Inflammatory macrophage treated with lipopolysaccharide for 1 hour (primary cell): ENCODE data around the gene TRIM41.
A peak's percentile ranks its signal among the peaks of the same experiment; 100 is the strongest.
"Not testable (repeated sequence)": the region's sequence is repeated elsewhere in the genome, so short reads cannot be mapped to it uniquely, and the experiment has no call there.

Experiments used
- DNase-seq, 2 donors: peaks; one replicate each; pipeline ENCODE4 v3.0.0-alpha.2; 2020 to 2022

The TRIM41 gene

DNA sequence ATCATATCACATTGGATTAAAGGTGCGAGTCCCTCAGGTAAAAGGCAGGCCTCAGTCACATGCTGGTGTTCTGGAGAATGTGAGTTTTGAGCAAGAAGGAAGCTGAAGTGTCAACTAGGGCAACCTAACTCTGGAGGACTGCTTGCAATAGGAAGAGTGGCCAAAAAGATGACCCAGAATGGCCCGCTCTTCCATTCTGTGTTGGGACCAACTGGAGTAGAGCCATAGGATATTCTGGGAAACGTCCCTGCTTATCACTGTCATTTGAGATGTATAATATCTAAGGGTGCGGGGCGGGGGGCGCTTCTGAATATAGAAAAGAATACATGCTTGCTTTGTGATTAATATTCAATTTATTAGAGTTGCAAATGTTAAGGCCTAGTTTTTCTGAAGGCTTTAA lies 11.0 kb upstream of the TRIM41 start:
- no peak for DNase-seq

DNA sequence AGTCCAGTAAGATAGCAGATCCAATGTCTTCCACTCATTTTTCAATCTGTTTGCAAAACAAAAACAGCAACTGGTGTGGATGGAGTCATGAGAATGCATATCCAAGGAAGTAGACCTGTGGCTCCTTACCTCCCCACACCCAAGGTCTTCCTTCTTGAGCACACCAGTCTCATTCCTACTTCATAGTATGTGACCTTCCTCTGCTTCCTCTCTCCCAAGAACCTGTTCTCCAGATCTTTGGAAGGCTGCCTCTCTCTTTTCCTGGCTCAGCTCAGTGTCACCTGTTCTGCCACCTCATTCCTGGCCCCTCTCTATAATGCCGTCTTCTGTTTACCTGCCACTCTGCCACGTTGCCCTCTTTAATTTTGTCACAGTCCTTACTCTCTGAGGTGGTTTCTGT lies 10.1 kb upstream of the TRIM41 start:
- no peak for DNase-seq

DNA sequence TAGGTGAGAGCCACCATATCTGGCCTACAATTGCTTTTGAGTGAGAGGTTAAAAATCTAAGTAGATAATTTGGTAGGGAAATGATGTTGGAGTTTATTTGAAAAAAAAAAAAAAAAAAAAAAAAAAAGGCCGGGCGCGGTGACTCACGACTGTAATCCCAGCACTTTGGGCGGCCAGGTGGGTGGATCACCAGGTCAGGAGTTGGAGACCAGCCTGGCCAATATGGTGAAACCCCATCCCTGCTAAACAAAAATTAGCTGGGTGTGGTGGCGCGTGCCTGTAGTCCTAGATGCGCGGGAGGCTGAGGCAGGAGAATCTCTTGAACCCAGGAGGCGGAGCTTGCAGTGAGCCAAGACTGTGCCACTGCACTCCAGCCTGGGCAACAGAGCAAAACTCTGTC lies 8.8 kb upstream of the TRIM41 start:
- DNase-seq, result not testable (repeated sequence)

DNA sequence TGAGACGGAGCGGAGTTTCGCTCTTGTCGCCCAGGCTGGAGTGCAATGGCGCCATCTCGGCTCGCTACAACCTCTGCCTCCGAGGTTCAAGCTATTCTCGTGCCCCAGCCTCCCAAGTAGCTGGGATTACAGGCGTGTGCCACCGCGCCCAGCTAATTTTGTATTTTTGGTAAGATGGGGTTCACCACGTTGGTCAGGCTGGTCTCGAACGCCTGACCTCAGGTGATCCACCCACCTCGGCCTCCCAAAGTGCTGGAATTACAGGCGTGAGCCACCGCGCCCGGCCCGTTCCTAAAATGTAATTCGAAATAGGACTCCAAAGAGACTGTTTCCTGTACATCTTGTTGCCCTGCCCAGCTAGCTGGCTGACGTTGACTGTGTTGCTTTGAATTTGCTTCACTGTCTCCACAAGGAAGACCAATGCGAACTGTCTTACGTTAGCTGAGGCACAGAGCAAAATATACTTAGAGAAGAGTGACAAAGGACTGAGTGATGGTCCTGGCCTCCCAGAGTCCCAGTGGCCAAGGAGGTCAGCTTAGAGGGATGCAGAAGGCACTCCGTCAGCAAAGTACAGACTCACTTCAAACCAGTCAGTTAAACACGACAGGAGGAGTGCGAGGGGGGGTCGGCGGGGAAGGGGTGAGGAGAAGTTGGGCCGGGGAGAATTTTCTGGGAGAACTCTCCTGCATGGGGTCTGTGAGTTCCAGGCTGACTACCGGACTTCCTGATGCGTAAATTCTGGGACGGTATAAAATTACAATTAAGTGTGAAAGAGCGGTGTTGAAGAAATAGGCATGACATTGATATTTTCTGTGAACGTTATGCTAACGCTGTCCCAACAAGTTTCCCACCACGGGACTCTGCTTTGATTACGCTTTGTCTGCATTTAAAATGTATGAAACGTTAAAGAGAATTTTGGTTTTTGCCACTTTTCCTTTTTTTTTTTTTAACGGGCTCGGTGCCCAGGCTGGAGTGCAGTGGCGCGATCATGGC lies 6.8 kb upstream of the TRIM41 start:
- DNase-seq, result peak in 1 of 2 donors; percentile 18

DNA sequence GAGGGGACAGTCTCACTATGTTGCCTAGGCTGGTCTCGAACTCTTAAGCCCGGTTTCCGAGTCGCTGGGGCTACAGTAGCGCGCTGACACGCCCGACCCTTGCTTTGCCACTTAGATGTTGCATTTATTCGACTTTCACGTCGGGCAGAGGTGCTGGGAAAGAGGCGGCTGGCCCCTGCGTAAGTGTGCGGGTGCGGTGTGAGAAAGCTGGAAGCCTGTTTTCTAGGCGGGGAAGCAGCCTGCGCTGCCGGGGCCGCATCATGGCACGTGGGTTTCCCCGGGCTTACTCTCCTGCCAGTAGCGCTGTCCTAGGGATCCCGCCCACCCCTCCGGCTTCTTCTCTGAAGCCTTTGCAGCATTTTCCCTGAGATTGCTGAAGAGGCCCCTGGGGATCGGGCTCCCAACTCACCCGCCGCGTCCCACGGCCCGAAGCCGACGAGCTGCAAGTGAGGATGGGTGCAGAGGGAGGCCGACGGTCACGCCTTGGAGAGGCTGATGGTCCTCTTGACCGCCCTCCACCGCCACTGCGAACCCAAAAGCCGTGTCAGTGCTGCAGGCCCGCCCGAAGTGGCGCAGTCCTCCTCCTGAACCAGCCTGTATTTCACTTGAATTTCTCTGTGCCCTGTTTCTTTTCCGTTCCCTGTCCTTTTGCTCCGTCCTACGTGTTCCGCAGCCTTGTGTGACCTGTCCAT lies 5.8 kb upstream of the TRIM41 start:
- peak; percentile 35 to 37 for DNase-seq

DNA sequence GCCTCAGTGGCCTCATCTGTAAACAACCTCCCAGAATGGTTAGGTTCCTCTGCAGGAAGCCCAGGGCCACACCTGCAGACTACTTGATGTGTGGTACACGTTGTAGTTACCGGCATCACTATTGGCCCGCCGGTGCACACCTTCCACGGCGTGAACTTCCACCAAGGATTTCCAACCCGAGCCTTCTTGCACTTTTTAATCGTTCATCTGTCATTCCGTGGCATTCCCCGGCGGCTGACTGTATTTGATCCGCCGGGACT lies 5.3 kb upstream of the TRIM41 start:
- no peak for DNase-seq

DNA sequence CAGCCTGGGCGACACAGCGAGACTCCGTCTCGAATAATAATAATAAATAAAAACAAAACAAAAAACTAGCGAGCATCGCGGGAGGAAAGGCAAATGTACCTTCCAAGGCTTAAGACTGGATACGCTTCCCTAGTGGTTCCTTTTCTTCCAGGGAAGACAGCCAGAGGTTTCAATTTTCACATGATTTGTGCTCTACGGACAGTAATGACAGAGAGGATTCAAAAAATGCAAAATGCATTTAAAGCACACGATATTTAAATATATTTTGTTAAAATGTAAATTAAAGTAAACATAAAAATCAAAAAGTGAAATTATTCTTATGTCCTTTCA lies 4.3 kb upstream of the TRIM41 start:
- no peak for DNase-seq

DNA sequence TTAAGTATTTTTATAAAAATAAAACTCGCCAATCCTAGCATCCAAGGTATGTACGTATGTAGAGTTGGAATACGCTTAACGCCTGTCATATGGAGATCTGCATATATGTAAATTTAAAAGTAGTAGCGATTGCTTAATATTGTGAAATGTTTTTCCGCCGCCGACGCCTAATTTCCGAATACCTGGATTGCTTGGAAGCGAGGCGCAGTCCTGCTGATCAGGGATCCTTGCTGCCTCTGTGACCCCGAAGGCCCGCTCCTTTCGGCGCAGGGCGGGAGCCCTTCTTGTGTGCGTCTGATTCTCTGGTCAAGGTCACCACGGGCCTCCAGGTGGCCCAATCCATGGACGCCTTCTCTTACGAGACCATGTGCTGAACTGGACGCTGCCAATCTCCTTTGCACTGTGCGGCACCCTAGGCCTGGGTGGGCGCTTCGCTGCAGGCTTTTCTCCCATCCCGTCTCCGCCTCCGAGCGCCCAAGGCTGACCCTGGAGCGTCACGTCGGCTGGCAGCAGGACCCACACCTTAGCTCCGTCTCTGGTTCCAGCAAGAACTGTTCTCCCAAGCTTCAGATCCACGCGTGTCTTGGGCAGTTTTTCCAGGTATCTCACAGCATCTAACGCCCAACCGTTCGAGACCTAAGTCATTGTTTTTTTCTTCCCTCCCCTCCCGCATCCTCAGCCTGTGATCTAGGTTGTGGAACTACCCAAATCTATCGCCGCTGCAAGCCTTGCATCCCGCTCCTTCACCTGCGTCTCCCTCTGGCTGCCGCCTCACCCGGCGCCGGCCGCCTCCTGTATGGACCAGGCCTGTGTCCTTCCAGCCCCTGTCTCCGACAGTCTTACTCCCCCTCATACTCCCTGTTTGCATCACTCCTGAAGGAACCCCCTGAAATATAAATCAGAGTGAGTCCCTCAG lies 3.6 kb upstream of the TRIM41 start:
- no peak for DNase-seq

DNA sequence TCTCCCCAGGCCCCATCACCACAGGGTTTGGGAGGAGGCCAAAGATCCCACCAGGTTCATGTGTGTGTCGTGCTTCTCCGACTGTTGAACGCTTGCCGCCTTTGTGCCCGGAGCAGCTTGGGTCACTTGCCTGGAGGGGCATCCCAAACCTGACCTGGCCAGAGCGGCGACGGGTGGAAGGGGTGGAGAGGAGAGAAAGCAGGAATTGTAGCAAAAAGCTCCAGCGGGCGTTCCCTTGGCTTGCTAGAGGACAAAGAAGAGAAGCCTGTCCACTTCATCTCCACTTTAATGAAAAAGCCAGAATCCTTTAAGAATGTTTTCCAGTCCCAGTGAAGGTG lies 2.9 kb upstream of the TRIM41 start:
- DNase-seq, result no peak

DNA sequence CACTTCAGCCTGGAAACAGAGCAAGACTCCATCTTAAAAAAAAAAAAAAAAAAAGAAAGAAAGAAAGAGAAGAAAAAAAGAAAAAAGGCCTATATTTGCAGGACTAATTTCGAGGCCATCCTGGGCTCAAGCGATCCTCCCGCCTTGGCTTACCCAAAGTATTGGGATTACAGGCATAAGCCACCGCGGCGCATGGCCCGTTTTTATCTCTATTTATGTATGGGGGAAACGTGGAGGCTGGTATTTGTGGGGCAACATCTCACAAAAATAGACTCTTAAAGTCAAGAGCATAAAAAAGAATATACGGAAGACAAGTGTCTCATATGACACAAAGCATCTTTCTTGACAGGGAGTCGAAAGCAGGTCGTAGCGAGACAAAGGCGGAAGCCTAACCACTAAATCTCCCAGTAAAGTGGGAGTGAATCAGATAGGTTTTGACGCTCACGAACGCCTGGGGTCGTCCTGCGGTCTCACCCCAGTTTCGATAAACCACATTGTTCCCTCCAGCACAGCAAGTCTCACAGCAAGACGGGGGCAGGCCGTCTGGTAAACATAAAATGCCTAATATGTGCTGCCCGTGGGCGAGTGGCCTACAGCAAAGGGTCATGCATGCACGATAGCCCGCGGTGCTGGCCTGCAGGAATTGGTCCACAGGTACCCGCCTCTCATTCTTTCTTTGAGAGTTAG lies 1.8 kb upstream of the TRIM41 start:
- no peak for DNase-seq

DNA sequence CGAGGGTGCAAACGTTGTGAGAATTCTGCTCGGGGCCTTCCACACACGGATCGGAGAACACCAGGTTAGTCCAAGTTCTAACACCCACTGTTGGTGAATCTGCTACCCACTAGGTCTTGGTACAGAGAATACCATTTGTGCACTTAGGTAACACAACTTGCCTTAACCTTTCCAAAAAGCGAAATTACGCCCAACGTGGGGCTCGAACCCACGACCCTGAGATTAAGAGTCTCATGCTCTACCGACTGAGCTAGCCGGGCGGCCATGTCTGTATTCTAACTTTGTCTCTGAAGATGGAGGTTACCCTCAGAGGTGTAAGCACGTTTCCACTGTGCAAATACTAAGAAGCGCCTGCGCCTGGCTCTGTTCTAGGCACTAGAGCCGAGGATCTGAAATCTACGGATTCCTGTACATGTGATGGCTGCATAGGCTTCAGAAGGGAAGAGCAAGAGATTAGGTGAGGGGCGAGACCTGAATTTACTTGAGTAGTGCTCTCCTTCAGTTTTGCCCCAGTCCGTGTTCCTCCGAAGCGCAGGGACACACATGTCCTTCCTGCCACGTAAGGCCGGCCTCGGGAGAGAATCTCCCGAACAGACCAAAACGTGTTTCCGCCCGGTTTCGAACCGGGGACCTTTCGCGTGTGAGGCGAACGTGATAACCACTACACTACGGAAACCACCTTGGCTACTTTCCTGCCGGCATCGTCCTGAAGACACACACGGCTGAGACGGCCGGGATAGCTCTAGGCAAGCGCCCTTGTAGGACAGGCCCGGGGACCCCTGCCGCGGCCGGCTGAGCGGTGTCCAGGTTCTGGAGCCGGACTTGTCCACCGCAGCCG lies 1.1 kb upstream of the TRIM41 start:
- peak; percentile 83 to 97 for DNase-seq

DNA sequence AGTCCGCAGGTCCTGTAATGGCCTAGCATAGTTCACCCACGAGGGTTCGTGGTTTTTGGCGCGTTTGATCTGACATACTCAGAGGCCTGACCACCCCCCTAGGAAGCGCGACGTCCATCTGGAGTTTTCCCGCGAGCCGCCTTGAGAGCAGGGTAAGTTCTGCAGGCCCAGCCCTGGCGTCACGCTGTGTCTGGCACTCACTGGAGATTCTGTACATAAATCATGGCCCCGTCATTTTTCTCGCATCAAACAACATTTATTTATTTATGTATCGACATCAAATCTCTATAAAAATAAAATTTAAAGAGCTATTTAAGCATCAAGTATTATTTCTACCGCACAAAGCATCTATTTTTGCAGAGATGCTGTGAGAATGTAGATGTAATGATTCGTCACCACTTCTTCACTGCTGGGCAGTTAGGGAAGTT lies 437 bp upstream of the TRIM41 start:
- DNase-seq, result no peak

DNA sequence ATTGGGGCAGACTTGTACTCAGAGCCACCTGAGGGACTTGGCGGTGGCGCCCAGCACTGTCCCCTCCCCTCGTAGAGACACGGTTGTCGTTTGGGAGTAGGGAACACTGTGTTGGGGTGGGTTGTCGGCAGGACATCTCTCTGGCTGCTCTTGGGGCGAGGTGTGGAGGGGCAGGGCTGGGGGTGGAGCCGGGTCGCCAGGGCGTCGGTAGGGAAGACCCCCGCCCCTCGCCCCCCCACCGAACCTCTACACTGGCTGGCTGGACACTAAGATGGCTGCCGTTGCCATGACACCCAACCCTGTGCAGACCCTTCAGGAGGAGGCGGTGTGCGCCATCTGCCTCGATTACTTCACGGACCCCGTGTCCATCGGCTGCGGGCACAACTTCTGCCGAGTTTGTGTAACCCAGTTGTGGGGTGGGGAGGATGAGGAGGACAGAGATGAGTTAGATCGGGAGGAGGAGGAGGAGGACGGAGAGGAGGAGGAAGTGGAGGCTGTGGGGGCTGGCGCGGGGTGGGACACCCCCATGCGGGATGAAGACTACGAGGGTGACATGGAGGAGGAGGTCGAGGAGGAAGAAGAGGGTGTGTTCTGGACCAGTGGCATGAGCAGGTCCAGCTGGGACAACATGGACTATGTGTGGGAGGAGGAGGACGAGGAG lies 778 bp downstream of the TRIM41 start:
- DNase-seq, result peak; percentile 14 to 41

DNA sequence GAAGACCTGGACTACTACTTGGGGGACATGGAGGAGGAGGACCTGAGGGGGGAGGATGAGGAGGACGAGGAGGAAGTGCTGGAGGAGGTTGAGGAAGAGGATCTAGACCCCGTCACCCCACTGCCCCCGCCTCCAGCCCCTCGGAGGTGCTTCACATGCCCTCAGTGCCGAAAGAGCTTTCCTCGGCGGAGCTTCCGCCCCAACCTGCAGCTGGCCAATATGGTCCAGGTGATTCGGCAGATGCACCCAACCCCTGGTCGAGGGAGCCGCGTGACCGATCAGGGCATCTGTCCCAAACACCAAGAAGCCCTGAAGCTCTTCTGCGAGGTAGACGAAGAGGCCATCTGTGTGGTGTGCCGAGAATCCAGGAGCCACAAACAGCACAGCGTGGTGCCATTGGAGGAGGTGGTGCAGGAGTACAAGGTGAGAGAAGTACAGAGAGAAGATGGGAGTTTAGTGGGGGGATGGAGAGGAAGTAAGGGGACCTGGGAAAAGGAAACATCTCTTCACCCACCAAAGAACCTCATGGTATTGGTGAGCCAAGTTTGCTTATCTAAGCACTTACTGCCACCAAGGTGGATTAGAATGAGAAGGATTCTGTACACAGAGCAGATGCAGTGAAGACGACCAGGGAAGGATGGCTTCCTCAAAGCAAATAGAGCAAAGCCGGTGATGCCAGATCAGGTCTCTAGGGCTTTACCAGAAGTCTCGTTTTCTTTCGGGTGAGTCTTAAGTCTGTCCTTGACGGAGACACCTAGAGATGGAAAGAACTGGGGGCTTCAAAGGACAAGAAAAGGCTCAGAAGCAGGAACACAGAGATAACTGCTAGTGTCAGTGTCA lies 1.5 kb downstream of the TRIM41 start:
- DNase-seq, result no peak

DNA sequence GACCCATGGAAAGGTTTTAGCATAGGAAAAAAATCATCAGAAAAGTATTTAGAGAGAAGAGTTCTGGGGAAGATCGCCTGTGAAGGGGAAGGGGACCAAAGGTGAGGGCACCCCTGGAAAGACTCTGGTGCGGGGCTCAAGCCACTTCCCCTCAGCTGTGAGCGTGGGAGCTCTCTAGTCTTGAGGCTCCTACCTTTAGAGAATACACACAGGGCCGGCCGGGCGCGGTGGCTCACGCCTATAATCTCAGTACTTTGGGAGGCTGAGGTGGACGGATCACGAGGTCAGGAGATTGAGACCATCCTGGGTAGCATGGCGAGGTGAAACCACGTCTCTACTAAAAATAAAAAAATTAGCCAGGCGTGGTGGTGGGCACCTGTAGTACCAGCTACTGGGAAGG lies 6.9 kb downstream of the TRIM41 start:
- no peak for DNase-seq

DNA sequence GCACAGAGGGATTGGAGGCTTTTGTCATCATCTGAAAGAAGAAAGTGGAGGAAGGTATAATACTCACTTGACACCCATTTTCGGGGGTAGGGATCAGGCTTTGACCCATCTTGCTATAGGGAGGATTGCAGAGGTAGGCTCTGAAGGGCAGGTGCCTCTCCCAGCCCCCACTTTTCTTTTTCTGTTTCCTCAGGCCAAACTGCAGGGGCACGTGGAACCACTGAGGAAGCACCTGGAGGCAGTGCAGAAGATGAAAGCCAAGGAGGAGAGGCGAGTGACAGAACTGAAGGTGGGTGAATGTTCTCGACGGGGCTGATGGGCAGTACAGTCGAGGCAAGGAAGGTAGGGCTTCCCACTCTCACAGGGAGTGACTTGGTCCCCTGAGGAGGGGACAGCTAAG lies 7.5 kb downstream of the TRIM41 start:
- DNase-seq, result no peak

DNA sequence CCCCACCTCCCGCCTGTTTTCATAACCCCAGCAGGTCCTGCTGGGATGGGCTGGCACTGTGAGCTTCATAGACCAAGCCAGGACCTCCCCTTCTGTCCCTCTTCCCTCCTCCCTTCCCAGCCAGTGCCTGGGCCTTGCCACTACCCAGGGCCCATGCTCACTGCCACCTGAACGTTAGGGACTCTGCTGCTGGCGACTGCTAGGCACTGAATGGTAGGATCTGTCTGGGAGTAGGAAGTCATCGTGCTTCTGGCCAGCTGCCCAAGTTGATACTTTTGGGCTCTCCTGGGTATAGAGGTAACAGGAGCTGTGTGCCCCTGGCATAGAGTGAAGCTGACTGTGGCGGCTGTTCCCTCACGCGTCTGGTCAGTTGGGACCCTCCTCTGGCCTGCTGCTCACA lies 8.4 kb downstream of the TRIM41 start:
- DNase-seq, result no peak

DNA sequence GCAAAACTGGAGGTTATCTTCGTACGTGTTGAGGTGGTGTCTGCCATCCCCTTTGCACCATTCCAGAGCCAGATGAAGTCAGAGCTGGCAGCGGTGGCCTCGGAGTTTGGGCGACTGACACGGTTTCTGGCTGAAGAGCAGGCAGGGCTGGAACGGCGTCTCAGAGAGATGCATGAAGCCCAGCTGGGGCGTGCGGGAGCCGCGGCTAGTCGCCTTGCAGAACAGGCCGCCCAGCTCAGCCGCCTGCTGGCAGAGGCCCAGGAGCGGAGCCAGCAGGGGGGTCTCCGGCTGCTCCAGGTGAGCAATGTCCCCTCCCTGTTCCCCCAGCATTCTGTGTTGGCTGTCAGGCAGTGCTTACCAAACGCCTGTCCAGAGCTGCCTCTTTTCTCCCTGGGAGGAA lies 9.5 kb downstream of the TRIM41 start:
- no peak for DNase-seq

DNA sequence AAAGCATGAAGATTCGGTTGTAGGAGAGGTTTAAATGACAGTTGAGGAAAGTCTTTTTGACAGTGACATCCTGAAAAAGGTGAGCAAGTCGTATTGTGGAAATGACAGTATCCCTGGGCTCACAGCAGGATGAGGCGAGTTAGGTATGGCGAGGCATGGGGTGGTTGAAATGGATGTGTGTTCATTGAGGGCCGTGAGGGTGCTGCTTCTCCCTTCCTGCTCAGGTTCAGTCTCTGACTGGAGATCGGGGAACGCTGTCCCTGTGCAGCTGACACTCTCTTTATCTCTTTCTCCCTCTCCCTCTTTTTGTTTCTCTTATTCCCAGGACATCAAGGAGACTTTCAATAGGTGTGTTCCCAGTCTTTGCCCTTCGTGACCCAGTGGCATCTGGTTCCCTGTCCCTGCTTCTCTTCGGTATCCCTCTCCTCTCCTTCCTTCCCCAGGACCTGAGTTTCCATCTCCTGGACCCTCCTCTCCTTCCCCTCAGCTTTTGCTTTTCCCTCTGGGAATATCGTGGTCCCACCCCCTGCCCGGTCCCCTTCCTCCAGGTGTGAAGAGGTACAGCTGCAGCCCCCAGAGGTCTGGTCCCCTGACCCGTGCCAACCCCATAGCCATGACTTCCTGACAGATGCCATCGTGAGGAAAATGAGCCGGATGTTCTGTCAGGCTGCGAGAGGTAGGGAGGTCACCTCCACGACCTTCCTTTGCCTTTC lies 10.2 kb downstream of the TRIM41 start:
- no peak for DNase-seq
